ENCODE results near the gene GALNT15.

GALNT15 gene

GRCh38 chr3:16171009-16171408, 3.5 kb upstream of the GALNT15 start:
- DNase-seq: no peak

- DNase-seq: no peak
Observed at GRCh38 chr3:16171825-16172224, 2.7 kb upstream of the GALNT15 start.

- peak; percentile 30 for DNase-seq
Observed at GRCh38 chr3:16173283-16174025, 1.0 kb upstream of the GALNT15 start.

- DNase-seq: peak; percentile 71
Observed at GRCh38 chr3:16174026-16174355, 489 bp upstream of the GALNT15 start.

- DNase-seq: no peak
Observed at GRCh38 chr3:16174976-16175901, 759 bp downstream of the GALNT15 start.

- no peak for DNase-seq
Observed at GRCh38 chr3:16176391-16177030, 2.0 kb downstream of the GALNT15 start.

GRCh38 chr3:16177382-16177781, 2.9 kb downstream of the GALNT15 start:
- DNase-seq: no peak

- peak; percentile 77 for DNase-seq
Observed at GRCh38 chr3:16177962-16178627, 3.6 kb downstream of the GALNT15 start.

GRCh38 chr3:16178628-16178988, 4.1 kb downstream of the GALNT15 start:
- DNase-seq: no peak

GRCh38 chr3:16179261-16179660, 4.8 kb downstream of the GALNT15 start:
- no peak for DNase-seq

GRCh38 chr3:16179771-16180736, 5.6 kb downstream of the GALNT15 start:
- peak; percentile 77 for DNase-seq

GRCh38 chr3:16180737-16181134, 6.3 kb downstream of the GALNT15 start:
- no peak for DNase-seq

GRCh38 chr3:16181361-16181760, 6.9 kb downstream of the GALNT15 start:
- DNase-seq: peak; percentile 65

GRCh38 chr3:16182183-16182582, 7.7 kb downstream of the GALNT15 start:
- DNase-seq: peak; percentile 52

GRCh38 chr3:16182612-16183011, 8.1 kb downstream of the GALNT15 start:
- DNase-seq: no peak

- no peak for DNase-seq
Observed at GRCh38 chr3:16183082-16183481, 8.6 kb downstream of the GALNT15 start.

GRCh38 chr3:16183601-16184270, 9.3 kb downstream of the GALNT15 start:
- DNase-seq: peak; percentile 94

GRCh38 chr3:16186086-16186485, 11.6 kb downstream of the GALNT15 start:
- DNase-seq: no peak

GRCh38 chr3:16186565-16186964, 12.1 kb downstream of the GALNT15 start:
- no peak for DNase-seq

GRCh38 chr3:16187213-16187790, 12.8 kb downstream of the GALNT15 start:
- DNase-seq: no peak

- no peak for DNase-seq
Observed at GRCh38 chr3:16188071-16188470, 13.6 kb downstream of the GALNT15 start.

All from HCEC 1CT (cell line).